Right atrium auricular region (tissue), 2 donors: ENCODE data around the gene ALX4. TPM values are rescaled to one million over a fixed set of nuclear protein-coding genes. Genes with fewer than 3 reads are reported as not detected.

ENCODE experiments used
- DNase-seq: peaks from one replicate; pipeline ENCODE4 v3.0.0-alpha.2; 2019; ENCODE audit warnings: low spot score
- H3K27ac ChIP-seq, 2 donors: fragments of 200-600 bp; sonication (generic); 1 replicate in 1 of 2; 2 replicates in 1 of 2; pipeline ENCODE4 v1.5.1; 2016 to 2019
- H3K27me3 ChIP-seq, 2 donors: fragments of 200-600 bp; sonication (generic); one replicate each; pipeline versions ENCODE4 v1.5.1 to v1.6.0; 2017 to 2019
- H3K36me3 ChIP-seq: fragments of 200-600 bp; sonication (generic); one replicate; pipeline ENCODE4 v1.5.1; 2016
- H3K4me1 ChIP-seq, 2 donors: fragments of 200-600 bp; sonication (generic); one replicate each; pipeline versions ENCODE4 v1.5.1 to v1.6.0; 2017 to 2019
- H3K4me3 ChIP-seq, 2 donors: fragments of 200-600 bp; sonication (generic); 1 replicate in 1 of 2; 2 replicates in 1 of 2; pipeline ENCODE4 v1.5.1; 2017 to 2019; ENCODE audit warnings: mild to moderate bottlenecking in 1 of 2, moderate library complexity in 1 of 2
- H3K9me3 ChIP-seq, 2 donors: fragments of 200-600 bp; sonication (generic); one replicate each; pipeline ENCODE4 v1.5.1; 2019
- total RNA-seq, 2 donors: library from RNA; depleted of rRNA; stranded (reverse); fragments of >200 nt; gene quantifications; one replicate each; pipeline ENCODE4 v1.1.0, GENCODE V29; 2016
- TF ChIP-seq, protein P1 (sequence below), 2 donors: fragments of 200-600 bp; sonication (generic); IDR thresholded peaks; one replicate each; pipeline ENCODE4 v1.5.1; 2019; ENCODE audit warnings: antibody characterized with exemption in 2 of 2

The ALX4 gene
- total RNA-seq, 2 donors from 2014 or later = 0.07 TPM; not detected in 1

DNA sequence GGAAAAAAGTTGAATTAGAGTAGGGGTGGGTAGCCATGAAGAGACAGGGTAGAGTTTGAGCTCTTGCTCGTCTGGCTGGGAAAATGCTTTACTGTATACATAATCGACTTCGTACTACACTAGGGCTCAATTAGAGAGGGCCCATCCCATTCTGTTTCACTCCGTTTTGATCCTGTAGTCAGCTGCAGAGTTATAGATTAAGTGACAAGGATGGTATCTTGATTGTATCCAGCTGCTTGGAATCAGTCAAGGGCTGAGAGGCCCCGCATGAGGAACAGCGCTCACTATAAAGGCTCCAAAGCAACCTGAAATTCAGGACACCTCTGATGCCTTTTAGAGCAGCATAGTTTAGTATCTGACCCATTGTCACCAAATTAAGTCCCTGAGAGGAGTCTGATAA lies 81.6 kb downstream of the ALX4 start:
- DNase-seq = no peak
- Histone ChIP-seq H3K4me1 (no peaks in the 10 kb centered on the region), H3K36me3 (no peaks in the 10 kb centered on the region), H3K27me3 (no peaks in the 10 kb centered on the region), H3K4me3 (no peak overlapping the region), H3K9me3 (no peaks in the 10 kb centered on the region), H3K27ac (no peak overlapping the region)
- TF ChIP-seq, protein P1, sequence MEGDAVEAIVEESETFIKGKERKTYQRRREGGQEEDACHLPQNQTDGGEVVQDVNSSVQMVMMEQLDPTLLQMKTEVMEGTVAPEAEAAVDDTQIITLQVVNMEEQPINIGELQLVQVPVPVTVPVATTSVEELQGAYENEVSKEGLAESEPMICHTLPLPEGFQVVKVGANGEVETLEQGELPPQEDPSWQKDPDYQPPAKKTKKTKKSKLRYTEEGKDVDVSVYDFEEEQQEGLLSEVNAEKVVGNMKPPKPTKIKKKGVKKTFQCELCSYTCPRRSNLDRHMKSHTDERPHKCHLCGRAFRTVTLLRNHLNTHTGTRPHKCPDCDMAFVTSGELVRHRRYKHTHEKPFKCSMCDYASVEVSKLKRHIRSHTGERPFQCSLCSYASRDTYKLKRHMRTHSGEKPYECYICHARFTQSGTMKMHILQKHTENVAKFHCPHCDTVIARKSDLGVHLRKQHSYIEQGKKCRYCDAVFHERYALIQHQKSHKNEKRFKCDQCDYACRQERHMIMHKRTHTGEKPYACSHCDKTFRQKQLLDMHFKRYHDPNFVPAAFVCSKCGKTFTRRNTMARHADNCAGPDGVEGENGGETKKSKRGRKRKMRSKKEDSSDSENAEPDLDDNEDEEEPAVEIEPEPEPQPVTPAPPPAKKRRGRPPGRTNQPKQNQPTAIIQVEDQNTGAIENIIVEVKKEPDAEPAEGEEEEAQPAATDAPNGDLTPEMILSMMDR (IDR thresholded peaks at IDR 0.05) = no peak

DNA sequence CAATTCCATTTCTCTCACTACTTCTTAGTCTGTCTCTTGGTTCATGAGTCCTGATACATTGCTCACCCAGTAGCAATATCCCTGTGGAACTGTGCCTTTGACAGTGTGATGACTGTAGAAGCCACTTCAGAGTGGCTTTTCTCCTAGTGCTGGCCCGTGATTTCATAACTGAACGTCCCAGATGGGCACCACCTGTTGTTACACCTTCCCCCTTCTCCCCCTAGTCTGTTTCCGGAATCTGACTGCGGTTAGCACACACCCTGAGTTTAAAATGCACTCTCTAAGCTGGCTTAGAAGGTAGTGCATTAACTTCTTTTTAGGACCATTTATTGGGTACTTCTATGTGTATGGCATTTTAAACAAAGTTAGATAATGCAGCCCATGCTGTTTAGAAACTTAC lies 83.0 kb downstream of the ALX4 start:
- TF ChIP-seq, protein P1 (IDR thresholded peaks at IDR 0.05) = no peak
- Histone ChIP-seq H3K9me3 (no peaks in the 10 kb centered on the region), H3K27me3 (no peaks in the 10 kb centered on the region), H3K27ac (no peak overlapping the region), H3K4me3 (no peak overlapping the region), H3K36me3 (no peaks in the 10 kb centered on the region), H3K4me1 (no peaks in the 10 kb centered on the region)
- DNase-seq = no peak

DNA sequence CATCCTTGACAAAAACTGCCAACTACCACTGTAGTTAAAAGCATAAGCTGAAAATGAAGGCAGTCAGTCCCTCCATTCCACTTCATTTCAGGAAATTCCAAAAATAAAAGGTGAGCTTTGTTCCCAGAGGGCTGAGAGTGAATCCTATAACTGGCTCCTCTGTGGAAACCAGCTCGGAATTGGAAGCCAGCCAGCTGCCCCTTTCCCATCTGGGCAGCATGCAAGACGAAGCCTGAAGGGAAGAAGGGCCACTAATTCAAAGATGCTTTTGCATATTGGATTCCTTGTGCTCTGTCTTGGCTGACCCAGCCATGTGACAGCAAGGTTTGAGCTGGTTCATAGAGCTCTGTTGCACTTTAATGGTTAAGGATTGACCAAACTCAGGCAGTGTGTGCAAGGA lies 83.4 kb downstream of the ALX4 start:
- TF ChIP-seq, protein P1 (IDR thresholded peaks at IDR 0.05) = no peak
- no peaks in the 10 kb centered on the region for H3K4me1 ChIP-seq
- no peak for DNase-seq
- no peaks in the 10 kb centered on the region for H3K9me3 ChIP-seq
- no peak overlapping the region for H3K4me3 ChIP-seq
- H3K36me3 ChIP-seq = no peaks in the 10 kb centered on the region
- H3K27me3 ChIP-seq = no peaks in the 10 kb centered on the region
- H3K27ac ChIP-seq = no peak overlapping the region

DNA sequence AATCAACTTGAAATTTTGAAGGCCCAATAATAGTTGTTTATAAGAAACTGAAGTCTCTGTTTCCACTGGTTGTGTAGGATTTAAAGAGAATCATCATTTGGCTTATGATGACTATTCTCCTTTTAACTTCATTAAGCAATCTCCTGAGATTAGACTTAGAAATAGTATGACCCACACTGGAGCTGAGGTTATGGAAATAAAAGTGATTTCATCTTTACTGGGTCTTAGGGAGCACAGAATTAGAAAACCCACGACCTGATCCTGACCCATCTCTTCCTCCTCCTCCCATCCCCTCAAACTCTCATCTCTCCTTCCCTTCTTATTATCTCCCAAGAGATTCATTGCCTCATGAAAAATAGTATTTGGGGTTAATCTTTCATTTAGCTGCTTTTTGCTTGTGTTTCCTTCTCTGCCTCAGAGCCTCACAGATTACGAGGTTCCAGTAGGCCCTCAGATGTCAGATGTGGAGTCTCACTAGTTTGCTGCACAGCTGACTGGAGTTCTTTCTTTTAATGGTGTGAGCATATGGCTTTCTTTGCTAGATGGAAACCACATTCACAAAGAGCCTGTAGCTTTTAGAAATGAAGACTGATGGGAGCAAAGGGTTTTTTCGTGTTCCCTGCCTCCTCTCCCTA lies 85.0 kb downstream of the ALX4 start:
- no peak for DNase-seq
- H3K27ac ChIP-seq = no peak overlapping the region

DNA sequence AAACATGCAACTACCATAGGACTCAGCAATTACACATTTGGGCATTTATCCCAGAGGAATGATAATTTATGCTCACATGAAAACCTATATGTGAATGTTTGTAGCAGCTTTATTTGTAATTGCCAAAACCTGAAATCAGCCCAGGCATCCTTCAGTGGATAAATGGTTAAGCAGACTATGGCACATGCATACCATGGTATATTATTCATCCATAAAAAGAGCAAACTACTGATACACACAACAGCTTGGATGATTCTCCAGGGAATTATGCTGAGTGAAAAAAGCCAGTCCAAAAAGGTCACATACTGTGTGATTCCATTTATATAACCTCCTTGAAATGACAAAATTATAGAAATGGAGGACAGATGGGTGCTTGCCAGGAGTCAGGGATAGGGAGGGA lies 86.7 kb downstream of the ALX4 start:
- Histone ChIP-seq H3K4me1 (no peaks in the 10 kb centered on the region), H3K36me3 (no peaks in the 10 kb centered on the region), H3K27me3 (no peaks in the 10 kb centered on the region), H3K4me3 (no peak overlapping the region), H3K27ac (no peak overlapping the region), H3K9me3 (no peaks in the 10 kb centered on the region)
- TF ChIP-seq, protein P1 (IDR thresholded peaks at IDR 0.05) = no peak
- no peak for DNase-seq

More for the DNA sequence above, 85.0 kb downstream of the ALX4 start:
- Histone ChIP-seq H3K9me3 (no peaks in the 10 kb centered on the region), H3K36me3 (no peaks in the 10 kb centered on the region), H3K27me3 (no peaks in the 10 kb centered on the region), H3K4me1 (no peaks in the 10 kb centered on the region), H3K4me3 (no peak overlapping the region)
- TF ChIP-seq, protein P1 (IDR thresholded peaks at IDR 0.05) = no peak

DNA sequence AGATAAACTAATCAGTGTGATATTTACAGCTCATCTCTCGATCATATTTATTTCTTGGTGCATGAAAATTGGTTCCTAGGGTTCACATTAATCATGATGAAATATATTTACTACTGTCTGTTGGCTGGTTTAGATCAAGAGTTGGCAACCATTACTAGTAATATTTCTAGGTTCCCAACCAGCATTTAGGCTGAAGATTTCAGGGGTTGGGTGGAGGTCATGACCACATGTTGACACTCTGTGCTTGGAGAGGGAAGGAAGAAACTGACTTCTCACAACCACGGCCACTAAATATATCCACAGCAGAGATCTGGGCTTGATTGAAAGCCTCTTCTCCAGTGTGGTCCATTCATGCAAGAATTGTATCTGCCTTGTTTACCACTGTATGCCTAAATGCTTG lies 87.9 kb downstream of the ALX4 start:
- Histone ChIP-seq H3K27me3 (no peaks in the 10 kb centered on the region), H3K36me3 (no peaks in the 10 kb centered on the region), H3K4me1 (no peaks in the 10 kb centered on the region), H3K27ac (no peak overlapping the region), H3K4me3 (no peak overlapping the region), H3K9me3 (no peaks in the 10 kb centered on the region)
- TF ChIP-seq, protein P1 (IDR thresholded peaks at IDR 0.05) = no peak
- no peak for DNase-seq
